ENCODE measurements around the gene TCEAL8.

The TCEAL8 gene

DNA sequence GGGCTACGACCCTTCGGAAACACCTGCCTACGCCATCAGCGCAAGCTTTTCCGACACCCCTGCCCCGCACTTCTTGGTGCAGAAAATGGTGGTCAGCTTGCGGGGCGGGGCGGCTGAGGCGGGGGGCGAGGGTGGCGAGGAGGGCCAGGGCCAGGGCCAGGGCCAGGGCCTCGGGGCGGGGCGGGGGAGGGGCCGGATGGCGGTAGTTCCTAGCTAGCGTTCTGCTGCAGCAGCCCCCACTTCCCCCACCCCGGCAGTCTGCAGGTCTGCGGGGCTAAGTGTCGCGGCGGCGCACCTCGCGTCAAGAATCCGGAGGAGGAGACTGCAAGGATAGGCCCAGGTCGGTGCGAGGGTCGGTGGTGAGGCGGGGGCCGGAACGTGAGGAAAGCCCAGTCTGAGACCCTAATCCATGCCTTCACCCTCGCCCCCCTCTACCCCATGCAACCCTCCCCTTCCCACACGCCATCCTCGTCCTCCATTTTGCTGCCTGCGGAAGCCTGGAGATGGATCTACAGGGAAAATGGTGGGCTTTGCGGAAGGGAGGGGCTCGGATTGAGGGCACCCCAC, 39.4 kb downstream of the TCEAL8 start:
- H3K4me3 ChIP-seq (ENCODE audit: low read depth, low read length) = peak overlapping the region; percentile 66
- TF ChIP-seq, protein P1, sequence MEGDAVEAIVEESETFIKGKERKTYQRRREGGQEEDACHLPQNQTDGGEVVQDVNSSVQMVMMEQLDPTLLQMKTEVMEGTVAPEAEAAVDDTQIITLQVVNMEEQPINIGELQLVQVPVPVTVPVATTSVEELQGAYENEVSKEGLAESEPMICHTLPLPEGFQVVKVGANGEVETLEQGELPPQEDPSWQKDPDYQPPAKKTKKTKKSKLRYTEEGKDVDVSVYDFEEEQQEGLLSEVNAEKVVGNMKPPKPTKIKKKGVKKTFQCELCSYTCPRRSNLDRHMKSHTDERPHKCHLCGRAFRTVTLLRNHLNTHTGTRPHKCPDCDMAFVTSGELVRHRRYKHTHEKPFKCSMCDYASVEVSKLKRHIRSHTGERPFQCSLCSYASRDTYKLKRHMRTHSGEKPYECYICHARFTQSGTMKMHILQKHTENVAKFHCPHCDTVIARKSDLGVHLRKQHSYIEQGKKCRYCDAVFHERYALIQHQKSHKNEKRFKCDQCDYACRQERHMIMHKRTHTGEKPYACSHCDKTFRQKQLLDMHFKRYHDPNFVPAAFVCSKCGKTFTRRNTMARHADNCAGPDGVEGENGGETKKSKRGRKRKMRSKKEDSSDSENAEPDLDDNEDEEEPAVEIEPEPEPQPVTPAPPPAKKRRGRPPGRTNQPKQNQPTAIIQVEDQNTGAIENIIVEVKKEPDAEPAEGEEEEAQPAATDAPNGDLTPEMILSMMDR (IDR thresholded peaks at IDR 0.05; ENCODE audit: insufficient read depth, low read depth, low read length, missing control alignments) = no peak
- peak; percentile 2 for DNase-seq (ENCODE audit: low read depth)

DNA sequence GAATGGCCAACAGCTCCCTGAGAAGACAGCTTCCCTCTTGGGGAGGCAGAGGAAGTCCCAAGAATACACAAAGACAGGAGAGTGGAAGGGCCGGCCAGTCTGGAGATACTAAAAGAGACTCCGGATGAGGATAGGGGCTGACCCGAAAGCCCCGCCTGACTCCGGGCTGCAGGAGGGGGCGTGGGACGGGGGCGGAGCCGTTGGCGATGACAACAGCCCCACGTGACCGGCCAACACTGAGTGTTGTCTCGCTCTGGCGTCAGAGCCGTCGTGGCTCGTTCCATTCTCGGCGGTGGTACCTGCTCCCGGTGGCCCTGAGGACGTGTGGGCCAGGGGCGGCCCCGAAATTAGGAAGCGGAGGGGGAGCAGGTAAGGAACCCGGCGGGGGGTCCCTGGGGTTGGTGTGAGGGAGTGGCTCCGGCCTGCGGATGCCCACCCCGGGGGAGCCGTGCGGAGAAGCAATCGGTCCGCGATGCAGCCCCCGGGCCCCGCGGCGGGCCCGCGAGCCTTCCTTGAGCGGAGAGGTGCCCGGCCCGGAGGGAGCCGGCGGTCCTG, 40.0 kb downstream of the TCEAL8 start, which contains the start of gene BEX4:
TSS of gene BEX4 (plus strand) at position 239 of the 555 bp plus-strand sequence. CDS start 1,046 bp downstream, outside the sequence.
- TF ChIP-seq, protein P1 (IDR thresholded peaks at IDR 0.05; ENCODE audit: insufficient read depth, low read depth, low read length, missing control alignments) = no peak
- peak within 1 kb of the TSS; percentile 66 for H3K4me3 ChIP-seq (ENCODE audit: low read depth, low read length)
- peak; percentile 68 for DNase-seq (ENCODE audit: low read depth)

DNA sequence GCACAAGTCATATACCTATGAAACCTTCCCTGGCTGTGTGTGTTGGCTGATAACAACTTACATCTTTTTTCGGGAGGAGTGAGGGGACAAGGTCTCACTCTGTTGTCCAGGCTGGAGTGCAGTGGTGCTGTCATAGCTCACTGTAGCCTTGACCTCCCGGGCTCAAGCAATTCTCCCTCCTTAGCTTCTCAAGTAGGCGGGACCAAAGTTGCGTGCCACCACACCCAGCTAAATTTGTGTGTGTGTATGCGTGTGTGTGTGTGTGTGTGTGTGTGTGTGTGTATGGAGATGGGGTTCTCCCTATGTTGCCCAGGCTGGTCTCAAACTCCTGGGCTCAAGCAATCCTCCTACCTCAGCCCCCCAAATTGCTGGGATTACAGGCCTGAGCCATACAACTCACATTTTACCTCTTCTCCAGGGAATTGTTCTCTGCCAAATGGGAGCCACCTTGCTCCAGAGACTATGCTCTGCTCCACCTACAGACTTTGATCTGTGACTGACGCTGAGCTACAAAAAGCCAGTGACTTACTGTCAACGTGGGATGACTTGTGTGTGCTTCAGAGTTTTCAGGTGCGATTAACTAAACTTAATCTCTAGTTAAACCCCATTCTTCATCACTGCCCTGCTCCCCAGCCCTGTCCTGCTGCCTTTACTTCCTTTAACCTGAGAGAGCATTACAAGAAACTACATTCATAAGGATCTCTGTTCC, 42.1 kb downstream of the TCEAL8 start:
- no peak for DNase-seq (ENCODE audit: low read depth)
- TF ChIP-seq, protein P1 (IDR thresholded peaks at IDR 0.05; ENCODE audit: insufficient read depth, low read depth, low read length, missing control alignments) = no peak
- H3K4me3 ChIP-seq (ENCODE audit: low read depth, low read length) = no peak overlapping the region

DNA sequence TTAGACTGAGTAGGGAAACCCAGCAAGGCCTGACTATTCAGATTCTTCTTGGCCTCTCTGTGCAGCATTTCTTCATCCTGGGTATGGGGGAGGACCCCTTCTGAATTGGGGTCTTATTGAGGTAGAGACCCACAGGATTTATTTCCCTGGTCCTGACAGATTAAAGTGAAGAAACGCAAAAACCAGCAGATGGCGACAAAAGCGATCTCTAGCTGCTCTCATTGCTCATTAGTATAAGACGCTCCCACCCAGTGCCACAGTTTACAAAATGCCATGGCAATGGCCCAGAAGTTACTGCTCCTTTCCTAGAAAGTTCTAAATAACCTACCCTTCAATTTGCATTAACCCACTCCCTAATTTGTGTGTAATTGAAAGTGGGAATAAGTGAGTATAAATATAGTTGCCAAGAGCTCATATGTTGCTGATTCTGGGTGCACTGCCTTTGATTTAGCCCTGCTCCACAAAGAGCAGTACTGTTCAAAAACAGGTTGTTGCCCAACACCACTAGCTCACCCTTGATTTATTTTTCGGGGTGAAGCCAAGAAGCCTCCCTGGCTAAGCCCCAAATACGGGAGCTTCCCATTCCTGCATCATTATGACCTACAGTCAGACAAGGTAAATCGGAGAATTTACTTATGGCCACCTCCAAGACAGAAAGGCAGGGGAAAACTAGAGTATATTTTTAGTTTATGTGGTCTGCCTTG, 43.8 kb downstream of the TCEAL8 start:
- H3K4me3 ChIP-seq (ENCODE audit: low read depth, low read length) = no peak overlapping the region
- TF ChIP-seq, protein P1 (IDR thresholded peaks at IDR 0.05; ENCODE audit: insufficient read depth, low read depth, low read length, missing control alignments) = peak; percentile 36
- peak; percentile 36 for DNase-seq (ENCODE audit: low read depth)

DNA sequence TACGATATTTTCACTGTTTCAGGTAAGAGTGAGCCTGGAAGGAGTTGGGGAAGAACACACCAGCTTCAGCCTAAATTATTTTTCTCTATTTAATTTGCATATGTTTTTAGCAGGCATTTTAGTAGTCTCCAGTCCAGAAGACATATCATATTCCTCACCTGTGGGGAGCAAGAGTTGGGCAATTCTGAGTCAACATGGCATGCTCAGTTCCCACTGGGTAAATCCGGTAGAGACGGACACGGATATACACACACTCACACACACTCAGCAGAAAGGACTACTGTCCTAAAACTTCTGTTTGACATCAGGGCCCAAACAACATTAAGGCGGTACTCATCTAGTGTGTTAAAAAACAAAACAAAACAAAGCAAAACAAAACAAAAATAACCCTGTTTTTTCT, 44.9 kb downstream of the TCEAL8 start:
- TF ChIP-seq, protein P1 (IDR thresholded peaks at IDR 0.05; ENCODE audit: insufficient read depth, low read depth, low read length, missing control alignments) = no peak
- H3K4me3 ChIP-seq (ENCODE audit: low read depth, low read length) = no peak overlapping the region
- no peak for DNase-seq (ENCODE audit: low read depth)

All from GM12865 (cell line).